Hypothalamus (tissue), 51 donors: Measurements from ENCODE around the gene SPAM1.
"Not testable (repeated sequence)": the region's sequence is repeated elsewhere in the genome, so short reads cannot be mapped to it uniquely, and the experiment has no call there.

ENCODE experiments used
- DNase-seq, 51 donors: peaks; one replicate each; lab custom pipeline; 2025; lab: John Stamatoyannopoulos, UW

Gene SPAM1

GRCh38 chr7:123945938-123946337 lies 20.9 kb downstream of the SPAM1 start:
- DNase-seq = no peak

GRCh38 chr7:123948136-123948535 lies 23.1 kb downstream of the SPAM1 start:
- no peak for DNase-seq

- no peak for DNase-seq
Measured at GRCh38 chr7:123958186-123958703, 33.2 kb downstream of the SPAM1 start.

- no peak for DNase-seq
Measured at GRCh38 chr7:123961771-123962170, 36.7 kb downstream of the SPAM1 start.

GRCh38 chr7:123966936-123967335 lies 41.9 kb downstream of the SPAM1 start:
- peak in 11 of 51 donors; percentile 1 to 37 (median 8) for DNase-seq

- DNase-seq = no peak
Measured at GRCh38 chr7:123972045-123972444, 47.0 kb downstream of the SPAM1 start.

GRCh38 chr7:123972831-123973230 lies 47.8 kb downstream of the SPAM1 start:
- no peak for DNase-seq

GRCh38 chr7:123974326-123974908 lies 49.4 kb downstream of the SPAM1 start:
- no peak for DNase-seq

- no peak for DNase-seq
Measured at GRCh38 chr7:123975084-123975483, 50.0 kb downstream of the SPAM1 start.

GRCh38 chr7:123977081-123977480 lies 52.0 kb downstream of the SPAM1 start:
- DNase-seq = no peak

GRCh38 chr7:123979876-123980275 lies 54.8 kb downstream of the SPAM1 start:
- no peak for DNase-seq

GRCh38 chr7:123987445-123987844 lies 62.4 kb downstream of the SPAM1 start:
- no peak for DNase-seq

GRCh38 chr7:123992913-123993518 lies 68.0 kb downstream of the SPAM1 start:
- DNase-seq = no peak

GRCh38 chr7:123993996-123994395 lies 69.0 kb downstream of the SPAM1 start:
- peak in 1 of 51 donors; percentile 47 for DNase-seq

GRCh38 chr7:123994449-123994848 lies 69.4 kb downstream of the SPAM1 start:
- DNase-seq = peak in 11 of 51 donors; percentile 0 to 47 (median 9)

- DNase-seq = no peak
Measured at GRCh38 chr7:123995617-123996326, 70.7 kb downstream of the SPAM1 start.

GRCh38 chr7:123996327-123996625 lies 71.2 kb downstream of the SPAM1 start:
- DNase-seq = no peak

- DNase-seq = no peak
Measured at GRCh38 chr7:123998921-123999320, 73.9 kb downstream of the SPAM1 start.

- DNase-seq = no peak
Measured at GRCh38 chr7:123999703-124000102, 74.7 kb downstream of the SPAM1 start.

- DNase-seq = not testable (repeated sequence)
Measured at GRCh38 chr7:124008296-124008695, 83.3 kb downstream of the SPAM1 start.

- DNase-seq = no peak
Measured at GRCh38 chr7:124009321-124009720, 84.3 kb downstream of the SPAM1 start.
